ENCODE results near the gene HINT3.

DNA sequence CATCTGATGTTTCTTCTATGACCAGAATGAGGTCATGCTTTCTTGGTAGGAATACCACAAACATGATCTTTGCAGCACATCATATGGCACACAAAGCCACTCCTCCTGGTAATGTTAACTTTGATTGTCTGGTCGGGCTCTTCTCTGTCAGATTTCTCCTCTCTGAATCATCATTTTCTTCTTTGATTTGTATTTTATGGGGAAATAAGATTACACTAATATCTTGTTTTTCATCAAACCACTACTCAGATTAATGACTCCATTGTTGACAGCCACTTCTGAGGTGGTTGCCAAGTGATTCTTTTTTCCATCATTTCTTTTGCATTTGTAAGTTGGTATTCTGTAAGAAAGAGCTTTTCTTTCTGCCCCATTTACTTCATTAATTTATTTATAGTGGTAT lies 59.3 kb downstream of the HINT3 start:
- TF ChIP-seq, protein P1, sequence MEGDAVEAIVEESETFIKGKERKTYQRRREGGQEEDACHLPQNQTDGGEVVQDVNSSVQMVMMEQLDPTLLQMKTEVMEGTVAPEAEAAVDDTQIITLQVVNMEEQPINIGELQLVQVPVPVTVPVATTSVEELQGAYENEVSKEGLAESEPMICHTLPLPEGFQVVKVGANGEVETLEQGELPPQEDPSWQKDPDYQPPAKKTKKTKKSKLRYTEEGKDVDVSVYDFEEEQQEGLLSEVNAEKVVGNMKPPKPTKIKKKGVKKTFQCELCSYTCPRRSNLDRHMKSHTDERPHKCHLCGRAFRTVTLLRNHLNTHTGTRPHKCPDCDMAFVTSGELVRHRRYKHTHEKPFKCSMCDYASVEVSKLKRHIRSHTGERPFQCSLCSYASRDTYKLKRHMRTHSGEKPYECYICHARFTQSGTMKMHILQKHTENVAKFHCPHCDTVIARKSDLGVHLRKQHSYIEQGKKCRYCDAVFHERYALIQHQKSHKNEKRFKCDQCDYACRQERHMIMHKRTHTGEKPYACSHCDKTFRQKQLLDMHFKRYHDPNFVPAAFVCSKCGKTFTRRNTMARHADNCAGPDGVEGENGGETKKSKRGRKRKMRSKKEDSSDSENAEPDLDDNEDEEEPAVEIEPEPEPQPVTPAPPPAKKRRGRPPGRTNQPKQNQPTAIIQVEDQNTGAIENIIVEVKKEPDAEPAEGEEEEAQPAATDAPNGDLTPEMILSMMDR (IDR thresholded peaks at IDR 0.05): no peak
- no peak for TF ChIP-seq POLR2A (IDR thresholded peaks at IDR 0.05)
